T-helper 2 cell (primary cell): ENCODE data around the gene ACAN.
A peak's percentile ranks its signal among the peaks of the same experiment; 100 is the strongest.

Experiments used
- DNase-seq, 5 experiments: peaks; one replicate each; pipeline versions ENCODE4 v3.0.0 to v3.0.0-alpha.2; 2012 to 2022

The ACAN gene

GRCh38 chr15:88878720-88879184 lies 75.5 kb downstream of the ACAN start:
- DNase-seq: peak in 2 of 5 experiments; percentile 10 to 41

- DNase-seq: no peak
Observed at GRCh38 chr15:88880944-88881740, 77.9 kb downstream of the ACAN start.

GRCh38 chr15:88881775-88882174 lies 78.5 kb downstream of the ACAN start:
- DNase-seq: no peak

GRCh38 chr15:88882785-88883184 lies 79.5 kb downstream of the ACAN start:
- no peak for DNase-seq

- DNase-seq: no peak
Observed at GRCh38 chr15:88887068-88887580, 83.9 kb downstream of the ACAN start.

- DNase-seq: no peak
Observed at GRCh38 chr15:88888719-88889118, 85.5 kb downstream of the ACAN start.

- DNase-seq: no peak
Observed at GRCh38 chr15:88890495-88890894, 87.3 kb downstream of the ACAN start.

- no peak for DNase-seq
Observed at GRCh38 chr15:88891540-88892254, 88.5 kb downstream of the ACAN start.

- DNase-seq: peak; percentile 66 to 82 (median 81)
Observed at GRCh38 chr15:88894348-88894818, 91.1 kb downstream of the ACAN start.

GRCh38 chr15:88894819-88895767 lies 91.9 kb downstream of the ACAN start, which contains the start of gene HAPLN3:
Gene HAPLN3, minus strand, starts transcription at chr15:88895544. Its CDS starts 8,246 bp downstream, at chr15:88887298.
- DNase-seq: peak; percentile 36 to 60 (median 45)

GRCh38 chr15:88896333-88897033 lies 93.2 kb downstream of the ACAN start:
- no peak for DNase-seq

- no peak for DNase-seq
Observed at GRCh38 chr15:88897142-88897455, 93.9 kb downstream of the ACAN start.

GRCh38 chr15:88897456-88898194 lies 94.4 kb downstream of the ACAN start:
- DNase-seq: peak; percentile 48 to 86 (median 66)

GRCh38 chr15:88898736-88899135 lies 95.5 kb downstream of the ACAN start:
- no peak for DNase-seq

- no peak for DNase-seq
Observed at GRCh38 chr15:88899251-88899650, 96.0 kb downstream of the ACAN start.

GRCh38 chr15:88900309-88900981 lies 97.2 kb downstream of the ACAN start:
- DNase-seq: no peak

- no peak for DNase-seq
Observed at GRCh38 chr15:88900982-88901418, 97.8 kb downstream of the ACAN start.

- DNase-seq: no peak
Observed at GRCh38 chr15:88901508-88902220, 98.4 kb downstream of the ACAN start.

GRCh38 chr15:88902221-88902835 lies 99.1 kb downstream of the ACAN start:
- no peak for DNase-seq
